ENCODE results near the gene YWHAH.
A peak's percentile ranks its signal among the peaks of the same experiment; 100 is the strongest.

The YWHAH gene

DNA sequence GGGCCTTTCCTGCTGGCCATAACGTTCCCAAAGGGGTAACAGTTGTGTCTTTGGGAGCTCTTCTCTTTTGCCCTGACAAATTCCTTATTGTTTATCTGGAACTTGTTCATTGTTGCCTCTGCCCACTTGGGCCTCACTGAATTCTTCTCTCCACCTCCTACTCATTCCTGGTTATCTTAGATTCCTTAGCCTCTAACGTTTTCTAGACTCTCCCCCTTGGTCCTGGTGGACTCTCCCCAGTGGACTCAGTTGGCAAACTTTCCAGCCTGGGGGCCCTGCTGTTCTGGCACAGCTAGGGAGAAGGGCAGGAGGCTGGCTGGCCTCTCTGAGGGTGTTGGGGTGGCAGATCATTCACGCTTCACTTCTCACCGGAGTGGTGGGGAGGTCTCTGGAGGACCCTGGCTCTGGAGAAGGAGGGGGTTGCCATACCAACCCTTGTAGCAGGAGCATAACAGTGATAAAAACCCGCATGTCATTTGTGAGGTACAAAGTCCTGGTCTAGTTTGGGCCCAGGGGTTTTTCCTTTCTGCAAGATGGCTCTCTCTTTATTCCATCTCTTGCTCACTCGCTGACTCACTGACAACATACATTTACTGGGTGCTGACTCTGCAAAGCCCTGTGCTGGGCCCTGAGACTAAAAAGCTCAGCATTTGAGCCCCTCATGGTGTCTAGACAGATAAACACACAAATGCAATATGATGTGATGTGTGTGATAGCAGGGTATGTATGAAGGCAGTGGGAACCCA is 39.7 kb downstream of the YWHAH start:
- DNase-seq, result no peak

DNA sequence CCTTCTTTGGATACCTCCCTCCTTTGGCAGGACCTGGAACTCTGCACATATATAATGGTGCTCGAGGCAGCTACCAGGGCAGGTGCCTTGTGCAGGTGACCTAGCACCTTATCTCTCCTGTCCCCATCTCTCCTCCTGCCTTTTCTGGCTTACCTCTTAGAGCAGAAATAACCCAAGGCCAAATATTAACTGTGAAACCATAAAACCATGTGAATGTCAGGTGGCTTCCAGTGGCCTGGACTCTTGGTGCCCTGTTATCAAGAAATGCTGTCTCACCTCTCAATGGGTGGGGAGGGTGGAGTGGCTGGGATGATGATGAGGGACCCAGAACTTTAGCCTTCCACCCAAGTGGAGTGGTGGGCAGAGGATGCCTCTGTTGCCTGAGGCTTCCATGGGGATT is 42.9 kb downstream of the YWHAH start:
- no peak for DNase-seq

DNA sequence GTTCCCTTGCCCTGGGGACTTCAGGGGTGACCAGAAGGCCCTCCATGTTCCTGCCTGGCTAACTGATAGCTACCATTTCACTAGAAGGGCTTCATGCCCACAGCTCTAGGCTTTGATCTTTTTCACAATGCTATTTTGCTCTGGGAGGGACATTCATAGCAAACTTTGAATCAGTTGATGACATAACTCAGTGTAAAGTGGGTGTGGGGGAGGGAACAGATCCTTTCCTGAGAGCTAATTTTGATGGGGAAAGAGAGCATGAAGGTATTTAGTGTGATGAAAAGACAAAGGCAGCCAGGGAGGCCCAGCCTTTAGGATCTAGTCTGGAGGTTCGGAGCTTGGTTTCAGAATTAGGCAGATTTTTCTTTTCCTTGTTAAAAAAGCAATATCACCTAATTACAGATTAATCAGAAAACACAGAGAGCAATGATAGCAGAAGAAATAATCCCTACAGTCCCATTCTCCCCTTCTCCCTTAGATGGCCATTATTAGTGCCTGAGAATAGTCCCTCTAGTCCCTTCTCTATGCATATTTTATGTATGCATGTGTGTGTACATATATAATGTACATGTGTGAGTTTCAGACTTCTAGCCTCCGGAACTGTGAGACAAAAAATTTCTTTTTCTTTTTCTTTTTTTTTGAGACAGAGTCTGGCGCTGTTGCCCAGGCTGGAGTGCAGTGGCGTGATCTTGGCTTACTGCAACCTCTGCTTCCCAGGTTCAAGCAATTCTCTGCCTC is 46.9 kb downstream of the YWHAH start:
- DNase-seq, result no peak

DNA sequence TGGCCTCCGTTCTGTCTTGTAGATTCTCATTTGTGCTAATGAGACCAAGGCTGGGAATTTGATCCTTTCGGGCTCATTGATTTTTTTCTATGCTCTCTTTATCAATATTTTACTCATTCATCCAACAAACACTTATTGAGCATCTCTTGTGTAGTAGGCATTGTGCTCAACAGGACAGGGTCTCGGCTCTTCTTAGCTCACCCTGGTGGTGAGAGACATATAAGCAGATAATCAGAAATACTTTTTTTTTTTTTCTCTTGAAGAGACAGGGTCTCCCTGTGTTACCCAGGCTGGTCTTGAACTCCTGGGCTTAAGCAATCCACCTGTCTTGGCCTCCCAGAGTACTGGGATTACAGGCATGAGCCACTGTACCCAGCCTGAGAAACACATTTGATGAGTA is 50.7 kb downstream of the YWHAH start:
- DNase-seq, result no peak

DNA sequence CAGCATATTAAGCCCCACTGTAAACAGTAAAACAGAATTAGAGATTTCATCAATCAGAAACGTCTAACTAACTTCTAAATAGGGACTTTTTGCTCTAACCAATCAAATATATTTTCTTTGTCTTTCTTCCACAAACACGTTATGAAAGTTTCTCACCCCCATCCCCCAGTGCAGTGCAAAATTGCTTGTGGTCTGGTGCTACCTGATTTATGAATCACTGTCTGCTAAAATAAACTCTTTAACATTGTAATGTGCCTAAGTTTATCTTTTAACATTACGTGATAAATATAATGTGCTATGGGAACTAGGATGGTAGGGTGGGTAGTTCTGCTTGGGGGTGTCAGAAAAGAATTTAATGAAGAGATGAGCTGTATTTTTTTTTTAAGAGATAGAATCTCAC is 51.5 kb downstream of the YWHAH start:
- no peak for DNase-seq

DNA sequence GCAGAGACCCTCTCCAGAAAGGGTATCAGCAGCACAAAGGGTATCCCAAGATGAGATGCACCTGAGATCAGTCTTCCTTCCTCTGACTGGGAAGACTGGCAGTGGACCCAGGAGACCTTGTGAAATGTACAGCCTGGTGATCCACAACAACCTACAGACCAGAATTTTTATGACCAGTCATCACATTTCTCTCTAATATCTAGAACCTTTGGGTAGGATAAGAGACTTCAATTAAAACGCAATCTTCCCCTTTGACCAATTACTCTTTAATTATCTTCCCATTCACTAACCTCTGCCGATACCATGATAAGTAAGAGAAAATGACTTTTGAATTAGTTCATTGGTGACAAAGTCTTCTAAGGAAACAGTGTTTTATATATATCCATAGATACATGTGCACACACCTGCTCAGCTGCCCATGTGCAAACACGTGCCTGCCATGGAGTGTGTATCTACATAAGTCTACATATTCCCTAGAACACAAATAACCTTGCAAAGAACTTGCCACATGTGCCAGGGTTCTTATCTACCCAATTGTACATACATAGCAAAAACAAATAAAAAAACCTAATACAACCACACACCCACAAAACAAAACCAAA is 54.5 kb downstream of the YWHAH start:
- DNase-seq, result no peak

DNA sequence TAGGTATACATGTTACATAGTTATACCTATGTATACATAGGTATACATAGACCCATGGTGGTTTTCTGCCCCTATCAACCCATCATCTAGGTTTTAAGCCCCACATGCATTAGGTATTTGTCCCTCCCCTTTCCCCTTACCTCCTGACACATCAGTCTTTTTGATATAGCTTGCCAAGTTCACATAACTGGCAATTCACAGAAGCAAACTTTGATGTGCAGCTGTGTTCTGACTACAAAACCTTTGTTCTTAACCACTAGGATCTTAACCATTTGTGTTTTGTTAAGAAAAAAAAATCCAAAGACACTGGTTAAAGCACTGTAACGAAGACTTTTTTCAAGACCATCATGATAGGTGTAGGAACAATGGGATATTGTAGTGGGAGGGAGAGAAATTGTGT is 55.8 kb downstream of the YWHAH start:
- no peak for DNase-seq

DNA sequence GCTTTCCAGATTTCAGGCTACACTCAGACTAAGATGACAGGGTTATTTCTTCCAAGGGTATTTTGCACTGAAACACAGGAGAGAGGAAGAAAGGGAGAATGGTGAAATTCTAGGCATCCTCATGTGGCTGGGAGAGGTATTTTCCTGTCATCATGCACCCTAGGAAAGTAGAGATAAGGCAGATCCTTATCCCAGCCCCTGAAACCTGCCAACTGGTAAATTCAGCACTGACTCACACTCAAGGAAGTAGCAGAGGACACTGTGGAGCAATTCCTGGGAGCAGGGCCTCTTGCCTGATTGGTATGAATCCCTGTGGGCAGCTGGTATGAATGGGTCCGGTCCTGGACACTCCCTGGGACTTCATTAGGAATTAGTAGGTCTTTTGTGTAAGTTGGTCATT is 61.1 kb downstream of the YWHAH start:
- DNase-seq, result peak; percentile 19
